IMR-90 (cell line): ENCODE results near the gene KRTAP10-7. TPM values are rescaled to one million over a fixed set of nuclear protein-coding genes. Genes with fewer than 3 reads are reported as not detected.

Experiments used
- ATAC-seq: fragments of 200-7000 bp; cut with Tn5 transposase; 2 replicates; pipeline ENCODE4 v1.9.1; 2020; ENCODE audit warnings: low read depth, mild to moderate bottlenecking, moderate library complexity
- BruUV-seq: library from RNA; stranded (reverse); fragments of 400-500 nt; replicated peaks from 2 replicates; lab custom pipeline; 2021; lab: Mats Ljungman, UMichigan
- CTCF ChIA-PET: fragments of 300-600 bp; formaldehyde crosslinking; extraction: SDS; loops from one replicate; lab custom pipeline; 2021; ENCODE audit warnings: antibody characterized with exemption; lab: Yijun Ruan, JAX
- POLR2A ChIA-PET: fragments of 300-600 bp; sonication (Branson Sonifier 250); formaldehyde crosslinking; loops from one replicate; lab custom pipeline; 2022; ENCODE audit warnings: antibody characterized with exemption; ENCODE audit not compliant: unreplicated experiment; lab: Charles Lee
- DNase-seq: peaks from one replicate; pipeline ENCODE4 v3.0.0; 2013
- H2AFZ ChIP-seq: replicated peaks from 2 replicates; pipeline ENCODE3; 2013; ENCODE audit warnings: low read length, mild to moderate bottlenecking; ENCODE audit not compliant: poor library complexity
- H2AK5ac ChIP-seq: 2 replicates; pipeline ENCODE4 v1.6.1; 2013; ENCODE audit warnings: low read depth, low read length, inconsistent platforms
- H2AK9ac ChIP-seq: replicated peaks from 2 replicates; pipeline ENCODE3; 2013; ENCODE audit warnings: mild to moderate bottlenecking, low read depth, low read length, moderate library complexity; ENCODE audit not compliant: poor library complexity
- H2BK120ac ChIP-seq: 2 replicates; pipeline ENCODE4 v1.6.1; 2013; ENCODE audit warnings: low read depth, low read length, inconsistent platforms
- H2BK15ac ChIP-seq: 3 replicates; pipeline ENCODE4 v1.6.1; 2013; ENCODE audit warnings: low read depth, low read length, inconsistent platforms
- H2BK20ac ChIP-seq: 2 replicates; pipeline ENCODE4 v1.6.1; 2013; ENCODE audit warnings: low read depth, mild to moderate bottlenecking, inconsistent platforms, low read length, moderate library complexity
- H2BK5ac ChIP-seq: 2 replicates; pipeline ENCODE4 v1.6.1; 2013; ENCODE audit warnings: mild to moderate bottlenecking, low read depth, low read length, inconsistent platforms; ENCODE audit not compliant: poor library complexity, severe bottlenecking
- H3K14ac ChIP-seq: replicated peaks from 2 replicates; pipeline ENCODE4 v1.6.1; 2013; ENCODE audit warnings: low read depth, low read length, inconsistent platforms
- H3K18ac ChIP-seq: 2 replicates; pipeline ENCODE4 v1.6.1; 2013; ENCODE audit warnings: low read depth, low read length, control low read depth
- H3K23ac ChIP-seq: 2 replicates; pipeline ENCODE4 v1.6.1; 2013; ENCODE audit warnings: low read depth, low read length, inconsistent platforms
- H3K27ac ChIP-seq: 2 replicates; pipeline ENCODE4 v1.5.1; 2013; ENCODE audit warnings: mild to moderate bottlenecking, control low read depth, low read length; ENCODE audit not compliant: insufficient read depth
- H3K27me3 ChIP-seq: 2 replicates; pipeline ENCODE4 v1.6.1; 2013; ENCODE audit warnings: low read length; ENCODE audit not compliant: control insufficient read depth, insufficient read depth
- H3K36me3 ChIP-seq: 2 replicates; pipeline ENCODE4 v1.6.1; 2013; ENCODE audit warnings: low read length, mixed read lengths; ENCODE audit not compliant: control insufficient read depth, insufficient read depth
- H3K4ac ChIP-seq: 2 replicates; pipeline ENCODE4 v1.6.1; 2013; ENCODE audit warnings: low read depth, low read length, inconsistent platforms
- H3K4me1 ChIP-seq: 2 replicates; pipeline ENCODE4 v1.6.1; 2013; ENCODE audit warnings: low read length, mixed read lengths; ENCODE audit not compliant: control insufficient read depth, insufficient read depth
- H3K4me2 ChIP-seq: 2 replicates; pipeline ENCODE4 v1.6.1; 2013; ENCODE audit warnings: low read depth, mild to moderate bottlenecking, control low read depth, low read length, moderate library complexity
- H3K4me3 ChIP-seq: 2 replicates; pipeline ENCODE4 v1.5.1; 2013; ENCODE audit warnings: low read depth, mild to moderate bottlenecking, control low read depth, low read length, moderate library complexity; ENCODE audit not compliant: insufficient read depth
- H3K56ac ChIP-seq: 2 replicates; pipeline ENCODE4 v1.6.1; 2013; ENCODE audit warnings: low read length, inconsistent platforms; ENCODE audit not compliant: insufficient read depth; ENCODE audit errors: extremely low read depth
- H3K79me1 ChIP-seq, 2 experiments: 2 replicates each; pipeline ENCODE4 v1.6.1; 2013; ENCODE audit warnings: low read length in 2 of 2, inconsistent platforms in 1 of 2, low read depth in 1 of 2
- H3K9ac ChIP-seq: 2 replicates; pipeline ENCODE4 v1.6.1; 2013; ENCODE audit warnings: low read depth, low read length, control low read depth
- H3K9me1 ChIP-seq: 2 replicates; pipeline ENCODE4 v1.6.1; 2013; ENCODE audit warnings: low read length, inconsistent platforms; ENCODE audit not compliant: insufficient read depth
- H3K9me3 ChIP-seq: 2 replicates; pipeline ENCODE4 v1.6.1; 2013; ENCODE audit warnings: low read length; ENCODE audit not compliant: control insufficient read depth, insufficient read depth
- H4K20me1 ChIP-seq: 2 replicates; pipeline ENCODE4 v1.6.1; 2013; ENCODE audit warnings: low read length, inconsistent platforms; ENCODE audit not compliant: insufficient read depth
- H4K5ac ChIP-seq: 2 replicates; pipeline ENCODE4 v1.6.1; 2013; ENCODE audit warnings: mild to moderate bottlenecking, low read depth, low read length, control low read depth
- H4K8ac ChIP-seq, 2 experiments: 2 replicates each; pipeline ENCODE4 v1.6.1; 2013; ENCODE audit warnings: low read depth in 2 of 2, low read length in 2 of 2, control low read depth in 1 of 2, inconsistent platforms in 1 of 2
- H4K91ac ChIP-seq: 2 replicates; pipeline ENCODE4 v1.6.1; 2013; ENCODE audit warnings: low read depth, low read length, inconsistent platforms; ENCODE audit not compliant: insufficient read depth
- CEBPB ChIP-seq: IDR thresholded peaks from 2 replicates; pipeline ENCODE4 v1.6.1; 2012; ENCODE audit warnings: low read depth, low read length, improper control_type of control experiment
- CHD1 ChIP-seq: IDR thresholded peaks from 2 replicates; pipeline ENCODE4 v1.6.1; 2012; ENCODE audit warnings: low read depth, low read length, improper control_type of control experiment
- FOS ChIP-seq: fragments of 150-350 bp; IDR thresholded peaks from 2 replicates; pipeline ENCODE4 v1.6.1; 2016; ENCODE audit warnings: low read depth, low read length
- MAFK ChIP-seq: IDR thresholded peaks from 2 replicates; pipeline ENCODE4 v1.6.1; 2012; ENCODE audit warnings: low read depth, low read length, improper control_type of control experiment
- MAZ ChIP-seq: IDR thresholded peaks from 2 replicates; pipeline ENCODE4 v1.6.1; 2012; ENCODE audit warnings: low read depth, mild to moderate bottlenecking, low read length, improper control_type of control experiment, moderate library complexity, borderline replicate concordance
- POLR2A ChIP-seq: IDR thresholded peaks from 2 replicates; pipeline ENCODE4 v1.6.1; 2012; ENCODE audit warnings: mild to moderate bottlenecking, low read depth, low read length
- RCOR1 ChIP-seq: IDR thresholded peaks from 2 replicates; pipeline ENCODE4 v1.6.1; 2012; ENCODE audit warnings: mild to moderate bottlenecking, low read length, improper control_type of control experiment; ENCODE audit not compliant: insufficient replicate concordance
- SMC3 ChIP-seq: fragments of 150-350 bp; IDR thresholded peaks from 2 replicates; pipeline ENCODE4 v1.6.1; 2016; ENCODE audit warnings: low read depth, mild to moderate bottlenecking, antibody characterized with exemption, low read length, moderate library complexity
- USF2 ChIP-seq: fragments of 150-350 bp; IDR thresholded peaks from 2 replicates; pipeline ENCODE4 v1.6.1; 2017; ENCODE audit warnings: mild to moderate bottlenecking, antibody characterized with exemption, low read length, low read depth
- WGBS, 2 experiments: methylation state at CpG; one replicate each; pipeline versions ENCODE4 v1.1.5 to v1.1.7; 2013; ENCODE audit warnings: missing lambda C conversion rate in 2 of 2; ENCODE audit not compliant: insufficient read length in 1 of 2; ENCODE audit errors: extremely low coverage in 2 of 2; 5-methylcytosine and 5-hydroxymethylcytosine counted together
- dilution Hi-C: fragments of 300-500 bp; cut with HindIII; formaldehyde crosslinking; loops from one replicate; pipeline ENCODE4 v1.14.3; 2018; ENCODE audit warnings: low sequenced_read_pairs; ENCODE audit not compliant: unreplicated experiment
- in situ Hi-C: fragments of 300-500 bp; cut with MboI; formaldehyde crosslinking; loops from 3 replicates; pipeline ENCODE4 v1.14.3; 2019; ENCODE audit warnings: low sequenced_read_pairs, inconsistent platforms, mixed read lengths
- intact Hi-C: fragments of 100-400 bp; cut with micrococcal nuclease; formaldehyde crosslinking; loops from 2 replicates; pipeline ENCODE4 v1.10.0; 2022
- polyA plus RNA-seq, 3 experiments: library from polyadenylated mRNA; depleted of rRNA; stranded (reverse); fragments of >200 nt; gene quantifications; 2 replicates each; pipeline ENCODE4 v1.2.3, GENCODE V29; 2012; ENCODE audit warnings: low replicate concordance in 1 of 3
- total RNA-seq: library from RNA; depleted of rRNA; stranded (reverse); fragments of >200 nt; gene quantifications from 2 replicates; pipeline ENCODE4 v1.2.3, GENCODE V29; 2012

KRTAP10-7 gene
- total and polyA plus RNA-seq, 2 of the 4 experiments (the other 2 are of a cell fraction): not detected

GRCh38 chr21:44576025-44576420, 24.4 kb upstream of the KRTAP10-7 start:
- intact Hi-C loops: no loop called here
- in situ Hi-C loops: no loop called here
- BruUV-seq: no TSS peak

More at GRCh38 chr21:44576025-44576420, 24.4 kb upstream of the KRTAP10-7 start:
- WGBS, 2 experiments: 66% methylated on average over 7 of the region's 10 CpGs; no CpG with 5 or more reads in 1 of the 2 experiments
- Histone ChIP-seq H3K4me1 (no peaks in the 10 kb centered on the region), H3K9me3 (peaks cover 13% of the 10 kb centered on the region), H3K9ac (no peak overlapping the region), H4K5ac (no peak overlapping the region), H3K27ac (no peak overlapping the region), H2BK120ac (no peak overlapping the region), H3K4me3 (no peak overlapping the region), H3K14ac (no peak overlapping the region), H2BK15ac (no peak overlapping the region), H2BK20ac (no peak overlapping the region), H2AK5ac (no peak overlapping the region), H4K20me1 (no peaks in the 10 kb centered on the region), H3K27me3 (peaks cover 3% of the 10 kb centered on the region; the same call in 1 of the 2 replicates), H3K9me1 (no peaks in the 10 kb centered on the region), H3K23ac (no peak overlapping the region), H3K79me1 (no peaks in the 10 kb centered on the region), H4K91ac (no peak overlapping the region), H3K18ac (no peak overlapping the region), H2AFZ (no peak overlapping the region), H2BK5ac (no peak overlapping the region), H3K4me2 (no peak overlapping the region), H4K8ac (no peak overlapping the region), H2AK9ac (no peak overlapping the region), H3K36me3 (no peaks in the 10 kb centered on the region), H3K4ac (no peak overlapping the region), H3K56ac (no peak overlapping the region)
- ATAC-seq (no peak), DNase-seq (no peak)
- no peak for TF ChIP-seq MAFK
- TF ChIP-seq RCOR1: no peak
- no peak for TF ChIP-seq MAZ
- no peak for TF ChIP-seq FOS
- no peak for TF ChIP-seq CHD1
- no peak for TF ChIP-seq POLR2A
- no peak for TF ChIP-seq USF2
- no peak for TF ChIP-seq CEBPB
- TF ChIP-seq SMC3: no peak
- POLR2A ChIA-PET: no interaction called here
- dilution Hi-C loops: no loop called here
- CTCF ChIA-PET: no interaction called here
